Stimulated activated CD8-positive, alpha-beta memory T cell treated with anti-CD3 and anti-CD28 coated beads, Interleukin-2, amount 100 ng/mL, for 48 hours (primary cell): ENCODE data around the gene KAT2B.

Source experiments
- DNase-seq, 2 donors: peaks; one replicate each; pipeline ENCODE4 v3.0.0-alpha.2; 2020; ENCODE audit warnings: low read depth in 2 of 2

Gene KAT2B

GRCh38 chr3:20064796-20065564, 24.7 kb downstream of the KAT2B start:
- no peak for DNase-seq

DNA sequence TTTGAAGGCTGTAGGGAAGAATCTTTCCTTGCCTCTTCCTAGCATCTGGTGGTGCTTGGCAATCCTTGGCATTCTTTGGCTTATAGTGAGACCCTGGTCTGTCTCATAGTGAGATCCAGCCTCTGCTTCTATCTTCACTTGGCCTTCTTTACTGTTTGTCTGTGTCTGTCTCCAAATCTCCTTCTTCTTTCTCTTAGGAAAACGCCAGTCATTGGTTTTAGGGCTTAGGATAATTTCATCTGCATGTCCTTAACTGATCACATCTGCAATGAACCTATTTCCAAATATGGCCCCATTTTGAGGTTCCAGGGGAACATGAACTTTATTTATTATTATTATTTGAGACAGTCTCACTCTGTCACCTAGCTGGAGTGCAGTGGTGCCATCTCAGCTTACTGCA, 25.8 kb downstream of the KAT2B start:
- DNase-seq = no peak

DNA sequence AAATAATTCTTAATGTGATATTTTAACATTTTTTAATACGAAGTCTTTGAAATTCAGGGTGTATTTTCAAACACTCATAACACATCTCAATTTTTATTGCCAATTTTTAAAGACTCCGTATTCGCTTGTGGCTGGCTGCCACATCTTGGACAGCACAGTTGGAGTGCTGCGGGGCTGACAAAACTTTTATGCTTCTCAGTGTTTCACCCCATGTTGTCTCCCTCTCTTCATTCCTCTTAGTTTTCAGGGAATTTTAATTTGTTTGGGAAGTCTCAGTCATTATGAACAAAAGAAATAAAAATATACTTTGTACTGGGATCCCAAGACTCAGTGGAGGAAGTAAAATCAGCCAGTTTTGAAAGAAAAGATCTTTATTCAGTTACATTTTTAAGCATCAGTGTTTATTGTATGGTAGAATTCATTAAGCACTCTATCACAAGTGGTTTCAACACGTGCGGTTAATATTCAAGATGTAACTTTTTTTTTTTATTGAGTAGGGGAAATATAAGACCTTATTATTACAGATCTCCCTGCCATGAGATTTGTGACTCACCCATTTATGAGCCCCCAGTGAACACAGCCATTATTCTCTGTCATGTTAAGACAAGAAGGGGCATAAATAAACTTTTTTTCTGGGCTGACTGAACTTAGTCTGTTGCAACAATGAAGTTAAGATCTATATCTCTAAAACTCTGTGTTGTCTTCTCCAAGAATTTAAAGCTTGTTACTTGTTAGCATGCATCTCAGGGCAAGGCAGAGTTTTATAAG, 26.8 kb downstream of the KAT2B start:
- DNase-seq = no peak

DNA sequence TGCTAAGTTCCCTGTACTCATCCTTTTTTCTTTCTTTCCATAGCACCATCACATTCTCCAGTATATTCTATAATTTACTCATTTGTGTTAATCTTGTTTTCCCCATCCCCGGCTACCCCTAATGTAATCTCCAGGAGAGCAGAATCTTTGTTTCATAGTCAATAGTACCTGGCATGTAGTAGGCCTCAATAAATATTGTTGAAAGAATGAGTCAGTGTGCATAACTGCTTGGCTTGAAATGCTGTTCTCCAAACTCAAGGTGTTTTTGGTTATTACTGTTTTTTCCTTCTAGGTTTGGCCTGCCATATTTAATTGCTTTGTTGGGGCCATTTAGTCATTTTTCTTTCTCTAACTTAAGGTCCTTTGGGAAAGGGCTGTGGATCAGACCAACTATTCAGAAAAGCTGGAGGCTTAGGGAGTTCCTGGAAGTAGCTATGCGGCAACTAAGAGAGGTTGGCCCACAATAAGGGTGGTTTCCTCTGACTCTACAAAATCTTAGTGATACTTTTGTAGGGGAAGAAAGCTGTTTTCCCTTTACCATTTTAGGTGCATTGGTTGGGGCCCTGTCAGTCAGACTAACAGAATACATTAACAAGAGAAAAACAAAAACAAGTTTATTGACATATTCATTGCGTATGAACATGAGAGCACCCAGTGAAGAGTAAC, 28.4 kb downstream of the KAT2B start:
- no peak for DNase-seq

DNA sequence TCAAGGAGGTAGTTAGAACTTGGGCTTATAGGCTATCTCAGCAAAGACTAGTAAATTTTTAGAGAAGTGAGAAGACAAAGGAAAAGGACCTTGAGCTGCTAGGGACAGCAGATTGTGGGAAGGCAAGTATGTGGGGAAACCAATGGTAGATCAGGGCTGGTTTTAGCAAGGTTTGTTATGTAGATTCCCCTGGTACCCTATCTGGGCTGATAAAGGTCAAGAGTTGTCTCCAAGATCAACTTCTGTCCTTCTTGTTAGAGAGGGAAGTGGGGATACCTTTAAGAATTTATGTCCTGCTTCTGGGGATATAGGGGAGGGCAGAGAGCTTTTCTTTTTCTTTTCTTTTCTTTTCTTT, 28.9 kb downstream of the KAT2B start:
- DNase-seq = no peak

DNA sequence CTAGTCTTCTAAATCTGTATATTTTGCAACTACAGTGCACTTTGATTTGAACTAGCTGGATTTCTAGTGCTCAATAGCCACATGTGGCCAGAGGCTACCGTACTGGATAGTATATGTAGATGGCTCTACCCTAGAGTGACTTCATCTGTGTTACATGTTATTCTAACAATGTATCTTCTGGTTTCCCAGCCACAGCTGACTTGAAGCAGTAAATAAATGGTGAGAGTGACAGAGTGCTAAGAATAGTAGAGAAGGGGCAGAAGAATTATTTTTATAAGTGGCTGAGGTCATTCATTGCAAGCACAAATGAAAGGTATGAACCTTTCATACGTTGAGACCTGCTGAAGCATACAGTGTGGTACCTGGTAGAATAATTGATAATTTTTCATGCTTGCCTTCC, 30.9 kb downstream of the KAT2B start:
- no peak for DNase-seq

DNA sequence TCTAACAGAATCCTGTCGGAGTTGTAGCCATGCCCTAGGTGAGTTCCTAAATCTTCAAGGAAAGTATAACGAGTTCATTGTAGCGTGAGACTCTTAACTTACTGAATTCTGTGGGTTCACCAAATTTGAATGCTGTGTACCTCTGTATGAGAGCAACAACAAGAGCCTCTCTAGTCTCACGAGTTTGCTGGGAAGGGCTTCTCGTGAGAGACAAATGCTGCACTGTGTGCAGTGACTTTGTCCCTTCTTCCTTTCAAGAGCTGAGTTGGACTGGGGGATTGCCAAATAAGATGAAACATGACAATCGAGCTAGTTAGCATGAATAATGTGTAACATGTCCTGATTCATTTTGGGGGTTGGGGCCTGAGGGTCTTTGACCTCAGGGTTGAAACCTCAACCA, 32.2 kb downstream of the KAT2B start:
- no peak for DNase-seq

- no peak for DNase-seq
Observed at GRCh38 chr3:20073068-20073467, 32.8 kb downstream of the KAT2B start.

GRCh38 chr3:20073683-20074082, 33.4 kb downstream of the KAT2B start:
- DNase-seq = no peak

- DNase-seq = no peak
Observed at GRCh38 chr3:20074226-20075063, 34.2 kb downstream of the KAT2B start.

GRCh38 chr3:20075197-20075596, 35.0 kb downstream of the KAT2B start:
- DNase-seq = no peak

DNA sequence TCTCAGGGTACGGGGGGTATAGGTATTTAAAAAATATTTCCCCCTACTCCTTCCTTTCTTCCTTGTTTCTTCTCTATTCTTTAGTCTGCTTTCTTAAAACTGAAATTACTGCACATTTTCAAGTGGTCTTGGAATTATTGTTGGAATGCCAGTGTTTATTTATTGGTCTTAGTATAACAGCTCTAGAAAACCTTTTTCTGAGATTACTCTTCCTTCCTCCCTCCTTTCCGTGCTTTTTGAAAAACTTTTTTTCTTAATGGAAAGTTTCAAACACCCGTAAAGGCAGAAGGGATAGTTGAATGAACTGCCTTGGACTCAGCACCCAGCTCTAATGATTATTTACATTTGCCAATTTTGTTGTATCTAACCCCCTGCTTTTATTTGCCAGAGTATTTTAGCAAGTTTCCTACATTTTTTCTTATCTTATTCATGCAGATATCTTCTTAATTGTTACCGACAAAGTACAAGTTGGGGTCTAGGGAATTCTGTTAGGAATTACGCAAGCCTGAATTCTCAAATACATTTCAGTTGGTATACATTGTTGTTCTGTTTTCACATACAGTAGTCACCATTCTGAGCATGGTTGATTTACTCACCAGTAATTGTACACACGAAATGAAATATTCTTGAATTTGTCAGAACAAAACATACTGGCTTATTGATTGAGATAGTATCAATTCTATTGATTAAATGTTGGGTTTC, 36.2 kb downstream of the KAT2B start:
- DNase-seq = no peak

- no peak for DNase-seq
Observed at GRCh38 chr3:20077068-20077467, 36.8 kb downstream of the KAT2B start.

- DNase-seq = no peak
Observed at GRCh38 chr3:20078194-20078714, 38.0 kb downstream of the KAT2B start.

DNA sequence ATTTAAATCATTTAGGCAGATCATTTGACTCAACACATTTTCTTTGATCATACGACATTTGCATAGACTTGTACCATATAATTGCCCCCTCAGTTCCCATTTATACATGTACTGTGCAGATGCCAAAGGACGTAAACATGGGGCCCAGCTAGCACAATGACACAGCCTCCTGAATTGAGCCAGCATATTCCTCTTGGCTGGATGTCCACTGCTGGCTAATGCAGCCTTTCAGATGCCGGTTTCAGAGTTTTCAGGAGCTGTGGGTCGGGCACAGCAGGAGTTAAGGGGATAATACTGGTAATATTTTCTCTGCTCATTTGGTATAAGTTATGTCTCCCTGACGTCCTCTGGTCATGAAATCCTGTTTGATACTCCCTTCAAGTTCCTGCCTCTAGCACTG, 39.4 kb downstream of the KAT2B start:
- DNase-seq = no peak

DNA sequence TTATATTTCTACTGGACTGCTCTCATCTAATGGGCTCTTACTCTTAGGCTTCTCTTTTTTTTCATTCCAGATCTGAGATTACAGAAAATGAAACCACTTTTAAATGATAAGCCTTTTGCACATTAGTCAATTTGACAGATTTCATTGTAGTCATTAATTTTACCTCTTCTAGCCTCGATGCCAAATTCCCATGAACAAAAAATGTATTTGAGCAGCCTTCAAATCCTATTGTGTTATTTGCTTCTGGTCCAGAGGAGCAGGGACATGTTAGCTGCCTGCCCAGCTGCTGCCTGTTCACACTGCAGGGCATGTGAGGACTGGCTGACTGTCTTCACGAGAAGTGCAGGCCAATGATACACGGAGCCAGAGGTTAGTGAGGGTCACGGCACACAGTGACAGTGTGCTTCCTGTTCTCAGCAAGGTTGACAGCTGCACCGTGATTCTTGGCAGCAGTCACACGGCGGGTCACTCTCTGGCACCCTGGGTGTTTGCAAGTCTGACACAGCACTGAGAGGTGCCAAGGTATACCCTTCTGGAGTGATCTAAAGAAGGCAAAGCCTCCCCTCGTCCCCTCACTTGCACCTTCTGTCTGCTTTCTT, 40.8 kb downstream of the KAT2B start:
- no peak for DNase-seq

DNA sequence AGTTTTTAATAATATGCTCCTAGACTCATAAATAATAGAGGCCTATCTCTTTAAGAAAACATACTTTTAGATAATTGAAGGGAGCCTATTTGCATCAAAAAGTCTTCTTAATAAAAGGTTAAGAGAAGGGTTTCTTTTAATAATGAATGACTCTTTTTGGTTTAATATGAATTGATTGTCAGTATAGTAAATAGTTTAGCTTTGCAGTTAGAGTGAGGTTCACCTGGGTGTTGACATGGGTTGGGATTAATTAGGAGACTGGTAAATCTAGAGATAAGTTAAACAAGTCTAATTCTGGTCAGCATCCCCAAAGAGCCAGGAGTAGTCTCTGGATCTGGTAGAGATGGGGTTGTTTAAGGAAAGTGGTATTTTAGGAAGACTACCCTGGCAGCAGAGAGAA, 43.0 kb downstream of the KAT2B start:
- DNase-seq = no peak

GRCh38 chr3:20083953-20084352, 43.7 kb downstream of the KAT2B start:
- DNase-seq = no peak

DNA sequence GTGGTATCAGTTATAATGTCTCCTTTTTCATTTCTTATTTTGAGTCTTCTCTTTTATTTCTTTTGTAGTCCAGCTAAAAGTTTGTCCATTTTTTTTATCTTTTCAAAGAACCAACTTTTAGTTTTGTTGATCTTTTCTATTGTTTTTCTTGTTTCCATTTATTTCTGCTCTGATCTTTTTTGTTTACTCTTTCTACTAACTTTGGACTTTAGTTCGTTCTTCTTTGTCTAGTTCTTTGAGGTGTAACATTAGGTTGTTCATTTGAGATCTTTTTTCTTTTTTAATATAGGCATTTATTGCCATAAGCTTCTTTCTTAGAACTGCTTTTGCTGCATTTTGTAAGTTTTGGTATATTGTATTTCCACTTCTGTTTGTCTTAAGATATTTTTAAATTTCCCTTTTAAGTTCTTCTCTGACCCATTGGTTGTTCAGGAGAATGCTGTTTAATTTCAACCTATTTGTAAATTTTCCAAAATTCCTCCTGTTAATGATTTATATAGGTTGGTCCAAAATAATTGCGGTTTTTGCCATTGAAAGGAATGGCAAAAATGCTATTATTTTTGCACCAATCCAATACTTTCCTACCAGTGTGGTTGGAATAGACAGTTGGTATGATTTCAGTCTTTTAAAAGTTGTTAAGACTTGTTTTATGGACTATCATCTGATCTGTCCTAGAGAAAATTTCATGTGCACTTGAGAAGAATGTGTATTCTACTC, 51.2 kb downstream of the KAT2B start:
- DNase-seq = no peak

DNA sequence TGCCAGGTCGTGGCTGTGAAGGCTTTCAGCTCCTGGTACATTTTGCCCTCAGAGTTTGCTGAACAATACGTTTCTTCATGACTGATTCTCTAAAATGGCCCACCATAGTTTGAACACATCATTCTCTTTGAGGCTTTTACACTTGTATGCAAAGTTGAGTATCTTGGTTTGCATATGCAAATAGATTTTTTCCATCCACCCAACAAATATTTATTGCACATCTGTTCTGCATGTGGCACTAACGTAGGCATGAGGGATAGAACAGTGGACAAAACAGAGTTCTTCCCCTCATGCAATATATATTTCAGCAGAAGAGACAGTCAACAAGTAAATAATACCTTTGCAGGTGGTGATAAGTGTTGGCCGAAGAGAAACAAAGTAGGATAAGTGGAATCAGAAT, 55.2 kb downstream of the KAT2B start:
- DNase-seq = no peak
